ENCODE measurements around the gene CREBL2. TPM values are rescaled to one million over a fixed set of nuclear protein-coding genes. Genes with fewer than 3 reads are reported as not detected.
A peak's percentile ranks its signal among the peaks of the same experiment; 100 is the strongest.
"Not testable (repeated sequence)": the region's sequence is repeated elsewhere in the genome, so short reads cannot be mapped to it uniquely, and the experiment has no call there.

The CREBL2 gene
- total RNA-seq, 8 experiments from 2014 or later, result 13.4 to 27.1 (median 16.6) TPM

- Histone ChIP-seq H3K4me3 (no peak overlapping the region), H3K4me1 (replicated peaks in 1 of 2) (no peaks in the 10 kb centered on the region), H3K27ac (no peak overlapping the region)
- in situ Hi-C loops (cut with MboI; ENCODE audit: low pct_unique_long_range_greater_than_20kb in 2 of 9, low sequenced_read_pairs in 9 of 9, unreplicated experiment in 9 of 9), result no loop called here
- peak in 3 of 8 experiments; percentile 62 to 67 (median 63) for ATAC-seq (replicated peaks in 6 of 8)
- WGBS, 10 experiments, result 0 to 83% (median 59%) methylated on average over 1 to 5 of the region's 5 CpGs
These were observed 28.0 kb upstream of the CREBL2 start for GRCh38 chr12:12583510-12584178.

- Histone ChIP-seq H3K4me3 (no peak overlapping the region), H3K4me1 (replicated peaks in 1 of 2) (no peaks in the 10 kb centered on the region), H3K27ac (no peak overlapping the region)
- ATAC-seq (replicated peaks in 6 of 8), result peak in 2 of 8 experiments; percentile 67 to 68
- WGBS, 10 experiments, result 48 to 100% (median 85%) methylated on average over 1 to 2 of the region's 2 CpGs; no CpG with 5 or more reads in 2 of the 10 experiments
- in situ Hi-C loops (cut with MboI; ENCODE audit: low pct_unique_long_range_greater_than_20kb in 2 of 9, low sequenced_read_pairs in 9 of 9, unreplicated experiment in 9 of 9), result no loop called here
These were observed 26.4 kb upstream of the CREBL2 start for GRCh38 chr12:12585115-12585863.

DNA sequence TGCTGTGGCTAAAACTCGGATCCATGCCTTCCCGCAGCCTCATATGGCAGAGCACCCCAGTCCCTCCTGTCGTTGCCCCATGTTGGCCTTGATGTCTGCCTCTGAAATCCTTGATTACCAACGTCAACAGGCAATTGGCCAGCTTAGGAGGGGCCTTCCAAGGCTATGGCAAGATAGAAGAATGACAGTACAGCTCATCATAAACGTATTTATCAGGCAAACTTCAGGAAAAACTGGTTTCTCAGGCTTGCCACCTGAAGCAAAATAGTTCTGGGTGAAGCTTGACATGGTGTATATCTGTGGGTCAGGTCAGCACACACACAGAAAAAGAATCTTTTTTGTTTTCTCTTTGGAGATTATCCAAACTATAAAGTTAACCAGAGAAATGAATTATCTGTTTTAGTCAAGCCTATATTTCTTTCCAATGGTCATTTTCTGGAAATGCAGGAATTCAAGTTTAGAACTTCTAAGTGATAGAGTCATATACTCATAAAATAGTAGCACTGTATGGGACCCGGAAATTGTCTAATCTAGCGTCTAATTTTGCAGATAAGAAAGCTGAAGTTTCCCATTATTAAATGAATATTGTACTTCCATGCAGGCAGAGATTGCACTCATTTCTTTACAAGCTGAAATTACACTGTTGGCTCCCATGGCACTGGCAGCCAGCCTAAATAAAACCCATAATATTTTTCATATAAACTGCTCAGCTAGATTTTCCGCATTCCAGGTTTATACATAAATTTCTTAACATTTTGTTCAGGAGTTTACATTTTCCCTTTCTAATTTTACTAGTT, 24.6 kb upstream of the CREBL2 start:
- in situ Hi-C loops (cut with MboI; ENCODE audit: low pct_unique_long_range_greater_than_20kb in 2 of 9, low sequenced_read_pairs in 9 of 9, unreplicated experiment in 9 of 9), result no loop called here

DNA sequence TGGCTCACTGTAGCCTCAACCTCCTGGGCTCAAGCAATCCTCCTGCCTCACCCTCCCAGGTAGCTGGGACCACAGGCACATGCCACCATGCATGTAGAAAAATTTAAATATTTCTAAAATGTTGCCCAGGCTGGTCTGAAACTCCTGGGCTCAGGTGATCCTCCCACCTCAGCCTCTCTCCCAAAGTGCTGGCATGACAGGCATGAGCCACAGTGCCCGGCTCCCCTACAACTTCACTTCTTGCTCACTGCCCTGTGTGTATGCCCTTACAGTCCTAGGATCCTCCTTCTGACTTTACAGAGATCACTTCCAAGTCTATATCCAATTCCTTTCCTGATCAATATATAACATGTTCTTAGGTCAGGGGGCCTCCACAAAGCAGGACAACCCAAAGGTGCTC, 23.8 kb upstream of the CREBL2 start:
- no peak overlapping the region for H3K4me3 ChIP-seq
- H3K4me1 ChIP-seq (replicated peaks in 1 of 2), result no peaks in the 10 kb centered on the region
- no peak for ATAC-seq (replicated peaks in 6 of 8)
- WGBS, 10 experiments, result 63 to 100% (median 100%) methylated on average over 1 of the region's 1 CpG; no CpG with 5 or more reads in 6 of the 10 experiments
- in situ Hi-C loops (cut with MboI; ENCODE audit: low pct_unique_long_range_greater_than_20kb in 2 of 9, low sequenced_read_pairs in 9 of 9, unreplicated experiment in 9 of 9), result no loop called here
- H3K27ac ChIP-seq, result no peak overlapping the region

More for the DNA sequence above, 24.6 kb upstream of the CREBL2 start:
- Histone ChIP-seq H3K4me3 (no peak overlapping the region), H3K27ac (no peak overlapping the region), H3K4me1 (replicated peaks in 1 of 2) (no peaks in the 10 kb centered on the region)
- 56 to 96% (median 79%) methylated on average over 3 to 7 of the region's 8 CpGs for WGBS, 10 experiments
- no peak for ATAC-seq (replicated peaks in 6 of 8)

- H3K4me1 ChIP-seq (replicated peaks in 1 of 2); H3K4me3 ChIP-seq; ATAC-seq (replicated peaks in 6 of 8); in situ Hi-C loops (cut with MboI; ENCODE audit: low pct_unique_long_range_greater_than_20kb in 2 of 9, low sequenced_read_pairs in 9 of 9, unreplicated experiment in 9 of 9); H3K27ac ChIP-seq: not testable (repeated sequence)
- WGBS, 10 experiments, result 38 to 94% (median 73%) methylated on average over 1 to 3 of the region's 3 CpGs; no CpG with 5 or more reads in 2 of the 10 experiments
These were observed 23.2 kb upstream of the CREBL2 start for GRCh38 chr12:12588436-12588835.

DNA sequence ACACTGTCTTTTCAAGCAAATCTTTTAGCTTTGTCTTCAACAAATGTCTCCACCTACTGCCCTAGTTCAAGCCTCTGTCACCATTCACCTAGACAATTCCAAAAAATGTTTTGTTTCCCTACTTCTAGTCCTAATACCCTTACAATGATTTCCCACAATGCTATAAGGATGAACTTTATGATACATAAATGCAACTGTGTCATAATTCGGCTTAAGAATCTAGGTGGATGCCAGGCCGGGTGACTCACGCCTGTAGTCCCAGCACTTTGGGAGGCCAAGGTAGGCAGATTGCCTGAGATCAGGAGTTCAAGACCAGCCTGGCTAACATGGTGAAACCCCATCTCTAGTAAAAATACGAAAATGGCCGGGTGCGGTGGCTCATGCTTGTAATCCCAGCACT, 20.7 kb upstream of the CREBL2 start:
- H3K4me3 ChIP-seq, result no peak overlapping the region
- in situ Hi-C loops (cut with MboI; ENCODE audit: low pct_unique_long_range_greater_than_20kb in 2 of 9, low sequenced_read_pairs in 9 of 9, unreplicated experiment in 9 of 9), result no loop called here
- H3K27ac ChIP-seq, result no peak overlapping the region
- no peak for ATAC-seq (replicated peaks in 6 of 8)
- H3K4me1 ChIP-seq (replicated peaks in 1 of 2), result no peaks in the 10 kb centered on the region
- WGBS, 10 experiments, result 61 to 100% (median 90%) methylated on average over 1 to 4 of the region's 6 CpGs; no CpG with 5 or more reads in 5 of the 10 experiments

DNA sequence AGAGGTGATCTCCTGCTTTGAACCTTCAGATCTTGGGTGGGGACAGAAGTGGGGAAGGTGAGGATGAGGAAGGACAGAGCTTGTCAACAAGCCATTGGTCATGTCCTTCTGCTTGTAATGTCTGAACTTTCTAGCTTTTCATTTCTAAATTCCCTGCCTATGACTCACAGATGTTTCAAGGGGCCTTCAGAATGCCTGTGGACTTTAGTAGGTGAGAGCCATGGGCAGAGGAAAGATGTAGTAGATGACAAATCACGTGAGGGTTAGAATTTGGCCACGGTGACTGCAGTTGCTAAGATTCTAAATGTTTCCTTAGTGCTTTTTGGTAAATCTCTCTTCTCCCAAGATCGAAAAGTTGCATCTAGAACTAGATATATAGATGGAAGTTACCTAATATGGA, 18.7 kb upstream of the CREBL2 start:
- in situ Hi-C loops (cut with MboI; ENCODE audit: low pct_unique_long_range_greater_than_20kb in 2 of 9, low sequenced_read_pairs in 9 of 9, unreplicated experiment in 9 of 9), result no loop called here
- no peak for ATAC-seq (replicated peaks in 6 of 8)
- 25 to 86% (median 72%) methylated on average over 1 to 3 of the region's 3 CpGs; no CpG with 5 or more reads in 1 of the 10 experiments for WGBS, 10 experiments
- Histone ChIP-seq H3K4me3 (no peak overlapping the region), H3K27ac (no peak overlapping the region), H3K4me1 (replicated peaks in 1 of 2) (no peaks in the 10 kb centered on the region)

- WGBS, 10 experiments, result no CpG with 5 or more reads among the region's 2 CpGs
- ATAC-seq (replicated peaks in 6 of 8); H3K4me3 ChIP-seq; in situ Hi-C loops (cut with MboI; ENCODE audit: low pct_unique_long_range_greater_than_20kb in 2 of 9, low sequenced_read_pairs in 9 of 9, unreplicated experiment in 9 of 9); H3K27ac ChIP-seq; H3K4me1 ChIP-seq (replicated peaks in 1 of 2): not testable (repeated sequence)
These were observed 15.7 kb upstream of the CREBL2 start for GRCh38 chr12:12595929-12596328.

DNA sequence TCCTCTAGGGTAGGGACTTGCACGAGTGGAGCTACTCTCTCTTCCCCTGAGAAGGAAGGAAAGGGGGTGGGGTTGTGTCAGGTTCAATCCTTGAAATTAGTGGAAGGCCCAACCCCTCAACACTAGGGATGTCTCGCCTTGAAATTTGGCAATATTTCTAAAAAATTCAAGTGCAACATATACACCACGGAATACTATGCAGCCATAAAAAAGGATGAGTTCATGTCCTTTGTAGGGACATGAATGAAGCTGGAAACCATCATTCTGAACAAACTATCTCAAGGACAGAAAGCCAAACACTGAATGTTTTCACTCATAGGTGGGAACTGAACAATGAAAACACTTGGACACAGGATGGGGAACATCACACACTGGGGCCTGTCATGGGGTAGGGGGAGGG, 15.1 kb upstream of the CREBL2 start:
- H3K4me1 ChIP-seq (replicated peaks in 1 of 2); ATAC-seq (replicated peaks in 6 of 8); in situ Hi-C loops (cut with MboI; ENCODE audit: low pct_unique_long_range_greater_than_20kb in 2 of 9, low sequenced_read_pairs in 9 of 9, unreplicated experiment in 9 of 9); H3K27ac ChIP-seq; H3K4me3 ChIP-seq: not testable (repeated sequence)
- 29 to 100% (median 71%) methylated on average over 1 to 3 of the region's 3 CpGs; no CpG with 5 or more reads in 1 of the 10 experiments for WGBS, 10 experiments

DNA sequence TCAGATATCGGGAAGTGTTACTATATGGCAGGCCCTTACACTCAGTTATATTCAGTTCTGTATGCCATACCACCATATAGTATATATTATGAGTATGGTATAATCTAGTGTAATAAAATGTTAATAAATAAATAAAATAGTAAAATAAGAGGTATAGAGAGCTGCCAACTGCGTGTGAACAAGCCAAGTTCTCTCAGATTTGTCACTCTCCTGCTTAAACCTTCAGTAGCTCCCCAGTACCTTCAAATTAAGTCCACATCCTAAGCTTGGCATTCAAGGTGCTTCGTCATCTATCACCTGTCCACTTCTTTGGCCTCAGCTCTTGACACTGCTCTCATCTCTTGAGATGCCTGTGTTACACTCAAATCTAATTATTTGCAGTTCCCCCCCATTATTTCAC, 12.8 kb upstream of the CREBL2 start:
- Histone ChIP-seq H3K4me1 (replicated peaks in 1 of 2) (no peaks in the 10 kb centered on the region), H3K4me3 (no peak overlapping the region), H3K27ac (no peak overlapping the region)
- WGBS, 10 experiments, result 0 to 100% (median 74%) methylated on average over 1 to 3 of the region's 3 CpGs; no CpG with 5 or more reads in 3 of the 10 experiments
- in situ Hi-C loops (cut with MboI; ENCODE audit: low pct_unique_long_range_greater_than_20kb in 2 of 9, low sequenced_read_pairs in 9 of 9, unreplicated experiment in 9 of 9), result no loop called here
- ATAC-seq (replicated peaks in 6 of 8), result no peak

- Histone ChIP-seq H3K27ac (no peak overlapping the region), H3K4me3 (no peak overlapping the region), H3K4me1 (replicated peaks in 1 of 2) (no peaks in the 10 kb centered on the region)
- ATAC-seq (replicated peaks in 6 of 8), result no peak
- in situ Hi-C loops (cut with MboI; ENCODE audit: low pct_unique_long_range_greater_than_20kb in 2 of 9, low sequenced_read_pairs in 9 of 9, unreplicated experiment in 9 of 9), result no loop called here
- WGBS, 10 experiments, result 33 to 90% (median 64%) methylated on average over 1 to 6 of the region's 9 CpGs; no CpG with 5 or more reads in 1 of the 10 experiments
These were observed 11.7 kb upstream of the CREBL2 start for GRCh38 chr12:12599750-12600643.

DNA sequence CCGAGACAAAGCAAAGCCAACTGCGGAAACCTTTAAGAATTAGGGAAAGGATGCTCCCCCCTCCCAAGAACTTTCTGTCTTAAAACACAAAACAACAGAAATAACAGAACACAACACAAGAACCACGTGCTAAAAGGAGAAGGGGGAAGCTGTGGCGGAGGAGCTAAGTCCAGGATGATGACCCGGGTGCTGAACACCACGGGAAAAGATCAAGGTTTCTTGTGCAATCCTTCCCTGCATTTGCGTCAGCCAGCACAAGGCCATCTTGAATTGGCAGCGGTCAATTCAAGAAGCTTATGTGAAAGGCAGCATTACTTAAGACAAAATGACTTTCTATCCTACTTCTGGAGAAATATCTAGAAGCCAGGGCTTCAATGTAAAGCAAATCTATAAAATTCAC, 11.0 kb upstream of the CREBL2 start:
- 47 to 90% (median 80%) methylated on average over 2 to 8 of the region's 8 CpGs; no CpG with 5 or more reads in 3 of the 10 experiments for WGBS, 10 experiments
- in situ Hi-C loops (cut with MboI; ENCODE audit: low pct_unique_long_range_greater_than_20kb in 2 of 9, low sequenced_read_pairs in 9 of 9, unreplicated experiment in 9 of 9), result no loop called here
- ATAC-seq (replicated peaks in 6 of 8), result no peak
- Histone ChIP-seq H3K27ac (no peak overlapping the region), H3K4me3 (no peak overlapping the region), H3K4me1 (replicated peaks in 1 of 2) (no peaks in the 10 kb centered on the region)
